ENCODE data around the gene SLC38A7. TPM values are rescaled to one million over a fixed set of nuclear protein-coding genes. Genes with fewer than 3 reads are reported as not detected.

Gene SLC38A7, protein sequence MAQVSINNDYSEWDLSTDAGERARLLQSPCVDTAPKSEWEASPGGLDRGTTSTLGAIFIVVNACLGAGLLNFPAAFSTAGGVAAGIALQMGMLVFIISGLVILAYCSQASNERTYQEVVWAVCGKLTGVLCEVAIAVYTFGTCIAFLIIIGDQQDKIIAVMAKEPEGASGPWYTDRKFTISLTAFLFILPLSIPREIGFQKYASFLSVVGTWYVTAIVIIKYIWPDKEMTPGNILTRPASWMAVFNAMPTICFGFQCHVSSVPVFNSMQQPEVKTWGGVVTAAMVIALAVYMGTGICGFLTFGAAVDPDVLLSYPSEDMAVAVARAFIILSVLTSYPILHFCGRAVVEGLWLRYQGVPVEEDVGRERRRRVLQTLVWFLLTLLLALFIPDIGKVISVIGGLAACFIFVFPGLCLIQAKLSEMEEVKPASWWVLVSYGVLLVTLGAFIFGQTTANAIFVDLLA
- total RNA-seq = 10 to 100 TPM in 2 of 4 donors, 1 to 10 TPM in 2; 3.3 to 20.7 (median 10.2) TPM

DNA sequence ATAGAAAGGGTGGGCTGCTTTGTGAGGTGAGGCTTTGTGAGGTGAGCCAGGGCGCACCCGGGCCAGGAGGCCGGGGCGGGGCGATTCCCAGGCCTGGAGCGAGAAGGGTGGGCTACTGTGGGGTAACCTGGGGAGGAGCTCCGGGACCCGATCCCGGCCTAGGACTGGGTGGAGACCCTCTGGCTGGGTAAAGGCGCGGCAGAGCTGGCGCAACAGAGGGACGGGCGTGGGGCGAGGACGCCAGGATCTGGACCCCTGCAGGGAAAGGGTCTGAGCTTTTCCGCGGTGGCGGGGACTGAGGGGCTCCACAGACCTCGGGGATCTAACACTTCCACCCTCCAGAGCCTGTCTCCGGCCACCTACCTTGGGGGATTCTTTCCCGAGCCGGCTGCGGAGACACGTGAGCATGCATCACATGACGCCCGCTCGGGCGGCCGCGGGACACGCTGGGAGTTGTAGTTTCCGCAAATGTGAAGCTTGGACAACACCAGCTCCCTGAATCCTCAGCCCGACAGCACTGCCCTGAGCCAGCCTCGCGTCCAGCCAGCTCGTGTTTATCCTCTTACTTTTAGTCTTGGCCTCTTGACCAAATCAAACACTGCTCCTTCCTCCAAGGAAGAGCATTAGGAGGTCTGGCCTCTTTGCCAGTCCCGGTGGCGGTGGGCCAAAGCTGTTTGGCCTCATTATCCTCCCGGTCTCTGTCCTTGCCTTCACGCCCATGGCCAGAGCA is at the start of gene SLC38A7:
Gene SLC38A7, minus strand, starts transcription at position 417 of the 730 bp plus-strand sequence. CDS start 4,644 bp downstream, outside the sequence.
- peak; percentile 88 to 97 for DNase-seq (ENCODE audit: low spot score in 2 of 2)
- no peak for TF ChIP-seq POLR2A (IDR thresholded peaks at IDR 0.05)
- no peak for TF ChIP-seq CTCF (IDR thresholded peaks at IDR 0.05)
- WGBS, 2 donors = 6 to 7% methylated on average over 25 to 27 of the region's 41 CpGs
- intact Hi-C loops (cut with DNase I; ENCODE audit: low total_unique reads) = no loop called here
- H3K4me3 ChIP-seq (ENCODE audit: low read depth, poor library complexity, severe bottlenecking) = peak within 1 kb of the TSS; percentile 57

DNA sequence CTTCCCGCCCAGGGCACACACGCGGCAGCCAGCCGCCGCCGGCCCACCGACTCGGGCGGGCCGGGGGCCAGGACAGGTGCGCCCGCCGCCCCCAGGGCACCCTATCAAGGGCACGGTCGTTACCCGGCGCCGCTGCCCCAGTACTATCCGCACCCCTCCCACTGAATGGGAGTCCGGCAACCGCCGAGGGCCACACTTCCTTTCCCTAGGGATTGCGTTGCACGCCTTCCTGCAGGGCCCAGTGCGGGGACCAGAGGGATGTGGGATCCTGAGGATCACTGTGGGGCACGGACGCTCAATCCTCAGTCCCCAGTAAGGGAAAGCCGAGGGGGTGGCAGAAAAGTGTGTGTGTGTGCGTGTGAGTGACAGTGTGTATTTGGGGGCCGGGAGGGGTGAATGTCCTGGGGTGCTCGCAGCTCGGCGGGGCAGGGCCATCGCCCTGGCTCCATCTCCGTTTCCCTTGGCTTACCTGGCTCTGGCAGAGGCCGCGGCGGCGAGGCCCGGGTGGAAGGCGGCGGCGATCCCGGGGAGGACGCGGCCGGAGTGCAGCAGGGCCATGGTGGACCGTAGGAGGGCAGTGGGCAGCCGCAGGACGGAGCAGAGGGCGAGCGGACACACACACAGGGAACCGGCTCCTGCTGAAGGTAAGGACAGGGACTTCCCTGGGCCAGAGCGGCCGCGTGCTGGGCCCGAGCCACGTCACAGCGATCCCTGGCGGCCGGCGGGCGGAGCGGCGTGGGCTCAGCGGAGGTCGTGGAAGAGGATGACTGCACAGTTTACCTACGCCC is 49.3 kb upstream of the SLC38A7 start, which contains the start of gene GOT2:
Gene GOT2, minus strand, starts transcription at position 646 of the 788 bp plus-strand sequence. Its CDS starts 88 bp downstream, at position 558.
- TF ChIP-seq CTCF (IDR thresholded peaks at IDR 0.05) (no peak), POLR2A (IDR thresholded peaks at IDR 0.05) (no peak)
- intact Hi-C loops (cut with DNase I; ENCODE audit: low total_unique reads) = loop anchor here (10.0 kb wide), 1 partner anchor 399 kb away; no protein-coding TSS in a partner anchor
- H3K4me3 ChIP-seq (ENCODE audit: low read depth, poor library complexity, severe bottlenecking) = peak within 1 kb of the TSS; percentile 94
- peak; percentile 60 to 95 for DNase-seq (ENCODE audit: low spot score in 2 of 2)
- WGBS, 2 donors = 0 to 1% methylated on average over 35 to 56 of the region's 68 CpGs

DNA sequence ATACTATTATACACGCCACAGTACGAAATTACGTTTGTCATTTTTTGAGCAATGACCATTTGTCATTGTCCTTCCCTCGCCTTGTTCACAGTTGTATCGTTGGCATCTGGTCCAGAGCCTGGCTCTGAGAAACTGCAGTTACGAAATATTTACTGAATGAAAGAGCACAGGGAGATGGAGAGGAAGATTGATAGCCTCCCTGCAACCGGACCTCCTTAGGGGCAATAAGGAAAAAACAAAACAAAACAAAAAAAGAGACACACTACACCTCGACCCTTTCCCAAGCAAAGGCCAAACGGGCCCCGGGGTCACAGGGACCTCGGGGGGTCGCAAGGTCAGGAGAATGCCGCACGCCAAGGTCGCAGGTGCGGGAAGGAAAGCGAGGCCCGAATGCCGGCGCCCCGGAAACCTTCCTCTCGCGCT is 48.7 kb upstream of the SLC38A7 start:
- TF ChIP-seq POLR2A (IDR thresholded peaks at IDR 0.05) (no peak), CTCF (IDR thresholded peaks at IDR 0.05) (no peak)
- peak overlapping the region; percentile 94 for H3K4me3 ChIP-seq (ENCODE audit: low read depth, poor library complexity, severe bottlenecking)
- WGBS, 2 donors = 3 to 4% methylated on average over 20 to 23 of the region's 23 CpGs
- no peak for DNase-seq (ENCODE audit: low spot score in 2 of 2)
- intact Hi-C loops (cut with DNase I; ENCODE audit: low total_unique reads) = loop anchor here (10.0 kb wide), 1 partner anchor 398 kb away; no protein-coding TSS in a partner anchor

GRCh38 chr16:58732545-58733247 is 48.1 kb upstream of the SLC38A7 start:
- 36 to 38% methylated on average over 9 of the region's 9 CpGs for WGBS, 2 donors
- H3K4me3 ChIP-seq (ENCODE audit: low read depth, poor library complexity, severe bottlenecking) = no peak overlapping the region
- intact Hi-C loops (cut with DNase I; ENCODE audit: low total_unique reads) = loop anchor here (10.0 kb wide), 1 partner anchor 398 kb away; no protein-coding TSS in a partner anchor
- no peak for DNase-seq (ENCODE audit: low spot score in 2 of 2)
- TF ChIP-seq POLR2A (IDR thresholded peaks at IDR 0.05) (no peak), CTCF (IDR thresholded peaks at IDR 0.05) (no peak)
